GM23248 (cell line): Measurements from ENCODE around the gene ST3GAL2. TPM values are rescaled to one million over a fixed set of nuclear protein-coding genes. Genes with fewer than 3 reads are reported as not detected.

Experiments
- DNase-seq: peaks from one replicate; pipeline ENCODE4 v3.0.0-alpha.2; 2015
- H2AFZ ChIP-seq: fragments of 200-600 bp; sonication (generic); 2 replicates; pipeline ENCODE4 v1.6.1; 2016; ENCODE audit warnings: antibody characterized with exemption
- H3F3A ChIP-seq: fragments of 200-600 bp; sonication (generic); 2 replicates; pipeline ENCODE4 v1.6.1; 2016; ENCODE audit warnings: mild to moderate bottlenecking, antibody characterized with exemption, mixed run types; ENCODE audit not compliant: insufficient read depth
- H3K27ac ChIP-seq: fragments of 200-600 bp; sonication (generic); 2 replicates; pipeline ENCODE4 v1.5.1; 2016; ENCODE audit warnings: mild to moderate bottlenecking
- H3K27me3 ChIP-seq: fragments of 200-600 bp; sonication (generic); replicated peaks from 2 replicates; pipeline ENCODE4 v1.6.1; 2016; ENCODE audit warnings: mild to moderate bottlenecking; ENCODE audit not compliant: insufficient read depth
- H3K36me3 ChIP-seq: fragments of 200-600 bp; sonication (generic); 2 replicates; pipeline ENCODE4 v1.6.1; 2016; ENCODE audit warnings: low read depth, mild to moderate bottlenecking
- H3K4me1 ChIP-seq: fragments of 200-600 bp; sonication (generic); 2 replicates; pipeline ENCODE4 v1.6.1; 2016; ENCODE audit warnings: mild to moderate bottlenecking; ENCODE audit not compliant: insufficient read depth
- H3K4me2 ChIP-seq: fragments of 200-600 bp; sonication (generic); one replicate; pipeline ENCODE4 v1.6.1; 2016; ENCODE audit warnings: mild to moderate bottlenecking; ENCODE audit not compliant: unreplicated experiment
- H3K4me3 ChIP-seq: fragments of 200-600 bp; sonication (generic); 2 replicates; pipeline ENCODE4 v1.5.1; 2016; ENCODE audit warnings: mild to moderate bottlenecking
- H3K79me2 ChIP-seq: fragments of 200-600 bp; sonication (generic); 2 replicates; pipeline ENCODE4 v1.6.1; 2016; ENCODE audit warnings: mild to moderate bottlenecking; ENCODE audit not compliant: insufficient read depth
- H3K9ac ChIP-seq: fragments of 200-600 bp; sonication (generic); 2 replicates; pipeline ENCODE4 v1.6.1; 2016; ENCODE audit warnings: mild to moderate bottlenecking
- H3K9me2 ChIP-seq: fragments of 200-600 bp; sonication (generic); 2 replicates; pipeline ENCODE4 v1.6.1; 2016; ENCODE audit warnings: mixed run types, mild to moderate bottlenecking, moderate library complexity; ENCODE audit not compliant: insufficient read depth
- H3K9me3 ChIP-seq: fragments of 200-600 bp; sonication (generic); one replicate; pipeline ENCODE4 v1.6.1; 2017; ENCODE audit warnings: low read depth
- H4K20me1 ChIP-seq: fragments of 200-600 bp; sonication (generic); 2 replicates; pipeline ENCODE4 v1.6.0; 2016; ENCODE audit not compliant: insufficient read depth
- EZH2 ChIP-seq: fragments of 200-600 bp; sonication (generic); IDR thresholded peaks from 2 replicates; pipeline ENCODE4 v1.6.1; 2018; ENCODE audit warnings: antibody characterized with exemption, mild to moderate bottlenecking; ENCODE audit not compliant: insufficient read depth, poor library complexity, severe bottlenecking
- EZH2phosphoT487 ChIP-seq: fragments of 200-600 bp; sonication (generic); IDR thresholded peaks from 2 replicates; pipeline ENCODE4 v1.6.1; 2018; ENCODE audit warnings: antibody characterized with exemption, moderate library complexity, mild to moderate bottlenecking, low read depth; ENCODE audit not compliant: insufficient read depth
- WGBS, 2 experiments: methylation state at CpG; one replicate each; pipeline ENCODE4 v1.1.6; 2015 to 2017; ENCODE audit warnings: low lambda C conversion rate in 2 of 2, low coverage in 1 of 2; ENCODE audit errors: missing lambda C conversion rate in 2 of 2; 5-methylcytosine and 5-hydroxymethylcytosine counted together
- in situ Hi-C: fragments of 300-500 bp; cut with MboI; formaldehyde crosslinking; loops from 2 replicates; pipeline ENCODE4 v1.15.0; 2020
- polyA plus RNA-seq: library from polyadenylated mRNA; unstranded; fragments of >200 nt; fragmentation: Nextera tagmentation; extraction: Ambion mirVana; gene quantifications from 2 replicates; pipeline ENCODE4 v1.2.1, GENCODE V29; 2016
- total RNA-seq: library from RNA; depleted of rRNA; stranded (reverse); fragments of >200 nt; shearing (Covaris generic); gene quantifications from 2 replicates; pipeline ENCODE4 v1.2.3, GENCODE V29; 2014

Gene ST3GAL2
- total and polyA plus RNA-seq, 2 experiments from 2014 or later = 10.8 to 32.5 TPM

DNA sequence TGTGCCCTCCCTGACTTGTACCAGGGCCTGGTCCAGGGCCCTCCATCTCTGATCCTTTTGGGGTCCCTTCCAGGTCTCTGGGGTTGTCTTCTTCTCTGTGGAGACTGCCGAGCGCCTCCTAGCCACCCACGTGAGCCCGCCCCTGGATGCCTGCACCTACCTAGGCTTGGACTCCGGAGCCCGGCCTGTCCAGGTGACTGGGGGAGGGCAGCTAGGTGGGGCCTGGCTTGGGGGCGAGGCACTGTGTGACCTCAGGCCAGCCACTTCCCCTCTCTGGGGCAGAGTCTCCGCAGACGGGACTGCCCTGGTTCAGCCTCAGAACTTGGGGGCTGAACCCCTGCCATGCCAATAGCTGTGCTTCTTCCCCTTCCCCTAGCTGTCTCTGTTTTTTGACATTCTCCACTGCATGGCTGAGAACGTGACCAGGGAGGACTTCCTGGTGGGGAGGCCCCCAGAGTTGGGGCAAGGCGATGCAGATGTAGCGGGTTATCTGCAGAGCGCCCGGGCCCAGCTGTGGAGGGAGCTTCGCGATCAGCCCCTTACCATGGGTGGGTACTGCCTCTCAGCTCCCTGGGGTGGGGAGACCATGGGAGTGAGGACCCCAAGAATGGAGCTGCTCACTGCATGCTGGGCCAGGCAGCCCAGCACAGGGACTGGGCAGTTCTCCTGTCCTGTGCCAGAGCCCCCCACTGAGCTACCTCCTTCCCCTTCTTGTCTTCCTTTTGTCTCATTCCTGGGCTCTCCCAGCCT, 30.1 kb upstream of the ST3GAL2 start:
- DNase-seq = no peak
- WGBS, 2 experiments = 95 to 98% methylated on average over 15 to 16 of the region's 16 CpGs
- Histone ChIP-seq H4K20me1 (no peaks in the 10 kb centered on the region), H3K4me3 (no peak overlapping the region), H3K9me3 (no peaks in the 10 kb centered on the region), H3K4me1 (no peaks in the 10 kb centered on the region), H3K27me3 (no peaks in the 10 kb centered on the region), H3K9ac (no peak overlapping the region), H3K4me2 (no peak overlapping the region), H3K27ac (no peak overlapping the region), H3K79me2 (no peaks in the 10 kb centered on the region), H3F3A (no peaks in the 10 kb centered on the region), H3K9me2 (no peaks in the 10 kb centered on the region), H3K36me3 (no peaks in the 10 kb centered on the region), H2AFZ (no peak overlapping the region)
- in situ Hi-C loops = no loop called here
- TF ChIP-seq EZH2 (no peak), EZH2phosphoT487 (no peak)

DNA sequence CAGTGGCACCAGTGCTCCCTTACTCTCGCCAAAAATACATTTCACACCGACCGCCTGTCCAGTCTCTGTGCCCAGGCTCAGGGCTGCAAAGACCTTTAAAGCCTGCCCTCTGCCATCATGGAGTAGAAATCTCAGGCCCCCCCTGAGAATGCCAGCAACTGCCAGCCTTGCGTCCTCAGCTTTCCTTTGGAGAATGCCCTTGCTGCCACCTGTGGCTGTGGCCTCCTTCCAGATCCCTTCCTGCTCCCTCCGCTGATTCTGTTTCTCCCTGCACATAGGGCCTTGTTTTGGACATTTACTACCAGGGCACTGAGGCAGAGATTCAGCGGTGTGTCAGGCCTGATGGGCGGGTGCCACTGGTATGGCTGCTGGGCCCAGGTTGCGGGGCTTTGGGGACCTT, 28.7 kb upstream of the ST3GAL2 start:
- H2AFZ ChIP-seq = no peak overlapping the region
- no peak overlapping the region for H3K9ac ChIP-seq
- no peak overlapping the region for H3K4me2 ChIP-seq
- H3K4me1 ChIP-seq = no peaks in the 10 kb centered on the region
- no peak overlapping the region for H3K4me3 ChIP-seq
- no peaks in the 10 kb centered on the region for H3K9me2 ChIP-seq
- WGBS, 2 experiments = 91 to 95% methylated on average over 8 of the region's 8 CpGs
- H3K27me3 ChIP-seq = no peaks in the 10 kb centered on the region
- no peak for DNase-seq
- H3K27ac ChIP-seq = no peak overlapping the region
- H3K79me2 ChIP-seq = no peaks in the 10 kb centered on the region
- no peaks in the 10 kb centered on the region for H4K20me1 ChIP-seq
- no peaks in the 10 kb centered on the region for H3F3A ChIP-seq
- in situ Hi-C loops = no loop called here
- H3K36me3 ChIP-seq = no peaks in the 10 kb centered on the region
- no peak for TF ChIP-seq EZH2
- TF ChIP-seq EZH2phosphoT487 = no peak
- no peaks in the 10 kb centered on the region for H3K9me3 ChIP-seq

DNA sequence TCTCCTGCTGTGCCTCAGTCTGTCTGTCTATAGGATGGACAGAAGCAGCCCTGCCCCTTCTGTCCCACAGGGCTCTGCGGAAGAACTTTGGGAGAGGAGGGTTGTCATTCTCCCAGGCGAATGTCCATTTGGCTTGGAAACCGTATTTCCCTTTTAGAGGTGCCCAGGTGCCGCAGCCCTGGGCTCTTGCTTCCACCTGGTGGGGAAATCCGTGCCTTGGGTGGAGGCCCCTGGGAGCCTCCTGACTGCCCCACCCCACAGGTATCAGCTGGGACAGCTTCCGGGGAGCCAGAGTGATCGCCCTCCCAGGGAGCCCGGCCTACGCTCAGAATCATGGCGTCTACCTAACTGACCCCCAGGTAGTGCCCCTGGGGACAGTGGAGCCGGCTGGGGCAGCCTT, 28.2 kb upstream of the ST3GAL2 start:
- Histone ChIP-seq H3K27me3 (no peaks in the 10 kb centered on the region), H3K9me2 (no peaks in the 10 kb centered on the region), H3K27ac (no peak overlapping the region), H3K4me2 (no peak overlapping the region), H3F3A (no peaks in the 10 kb centered on the region), H3K36me3 (no peaks in the 10 kb centered on the region), H3K4me1 (no peaks in the 10 kb centered on the region), H3K4me3 (no peak overlapping the region), H2AFZ (no peak overlapping the region), H3K9me3 (no peaks in the 10 kb centered on the region), H3K79me2 (no peaks in the 10 kb centered on the region), H4K20me1 (no peaks in the 10 kb centered on the region), H3K9ac (no peak overlapping the region)
- no peak for DNase-seq
- in situ Hi-C loops = no loop called here
- 93 to 94% methylated on average over 11 of the region's 11 CpGs for WGBS, 2 experiments
- no peak for TF ChIP-seq EZH2
- no peak for TF ChIP-seq EZH2phosphoT487

DNA sequence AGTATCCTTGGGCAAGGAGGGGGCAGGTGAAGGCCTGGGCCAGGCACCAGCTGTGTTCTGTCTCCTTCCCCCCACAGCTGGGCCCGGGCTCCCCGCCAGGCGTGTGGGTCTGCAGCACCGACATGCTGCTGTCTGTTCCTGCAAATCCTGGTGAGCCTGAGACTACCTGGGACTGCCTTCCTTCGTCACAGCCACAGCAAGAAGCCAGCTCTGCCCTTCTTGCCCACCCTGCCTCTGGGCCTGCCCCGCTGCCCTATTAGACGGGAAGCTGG, 27.8 kb upstream of the ST3GAL2 start:
- in situ Hi-C loops = no loop called here

More for the DNA sequence above, 27.8 kb upstream of the ST3GAL2 start:
- Histone ChIP-seq H2AFZ (no peak overlapping the region), H4K20me1 (no peaks in the 10 kb centered on the region), H3K4me2 (no peak overlapping the region), H3K9me3 (no peaks in the 10 kb centered on the region), H3K36me3 (no peaks in the 10 kb centered on the region), H3F3A (no peaks in the 10 kb centered on the region), H3K4me3 (no peak overlapping the region), H3K4me1 (no peaks in the 10 kb centered on the region), H3K27ac (no peak overlapping the region), H3K9me2 (no peaks in the 10 kb centered on the region), H3K79me2 (no peaks in the 10 kb centered on the region), H3K9ac (no peak overlapping the region), H3K27me3 (no peaks in the 10 kb centered on the region)
- DNase-seq = no peak
- TF ChIP-seq EZH2phosphoT487 (no peak), EZH2 (no peak)
- 78 to 91% methylated on average over 7 of the region's 7 CpGs for WGBS, 2 experiments
